Activated naive CD4-positive, alpha-beta T cell (primary cell): Measurements from ENCODE around the gene CMA1.
A peak's percentile ranks its signal among the peaks of the same experiment; 100 is the strongest.
"Not testable (repeated sequence)": the region's sequence is repeated elsewhere in the genome, so short reads cannot be mapped to it uniquely, and the experiment has no call there.

Experiments used
- DNase-seq, 4 experiments: peaks; one replicate each; lab custom pipeline; 2025; lab: John Stamatoyannopoulos, UW

CMA1 gene, protein sequence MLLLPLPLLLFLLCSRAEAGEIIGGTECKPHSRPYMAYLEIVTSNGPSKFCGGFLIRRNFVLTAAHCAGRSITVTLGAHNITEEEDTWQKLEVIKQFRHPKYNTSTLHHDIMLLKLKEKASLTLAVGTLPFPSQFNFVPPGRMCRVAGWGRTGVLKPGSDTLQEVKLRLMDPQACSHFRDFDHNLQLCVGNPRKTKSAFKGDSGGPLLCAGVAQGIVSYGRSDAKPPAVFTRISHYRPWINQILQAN

DNA sequence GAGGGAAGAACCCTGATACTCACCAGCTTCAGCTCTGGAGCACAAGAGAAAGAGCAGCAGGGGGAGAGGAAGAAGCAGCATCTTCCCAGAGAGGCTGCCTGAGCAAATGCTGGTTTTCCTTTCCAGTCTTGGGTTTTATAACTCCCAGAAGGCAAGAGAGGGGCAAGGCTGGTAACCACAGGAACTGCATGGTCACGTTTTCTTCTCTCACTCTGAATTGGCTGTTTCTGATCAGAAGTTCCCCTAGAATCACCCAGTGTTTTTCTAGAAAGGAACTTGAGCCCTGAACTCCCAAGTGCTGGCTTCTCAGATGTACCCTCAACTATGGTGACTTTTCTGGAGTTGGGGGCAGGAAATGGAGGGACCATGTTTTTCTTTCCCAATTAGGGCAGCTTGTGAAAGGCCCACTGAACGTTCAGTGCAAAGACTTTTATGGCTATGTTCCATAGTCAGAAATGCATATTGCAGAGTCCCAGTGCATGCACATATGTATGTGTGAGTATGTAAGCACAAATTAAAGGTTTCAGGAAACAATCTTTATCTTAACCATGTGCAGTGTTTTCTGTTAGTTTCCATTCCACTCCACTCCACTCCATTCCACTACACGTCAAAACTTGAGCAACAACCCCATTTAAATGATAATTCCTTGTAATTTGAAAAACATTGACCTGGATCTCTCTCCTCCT, at the start of gene CMA1:
TSS of gene CMA1 (minus strand) at position 111 of the 686 bp plus-strand sequence. CDS start at position 81, 30 bp downstream.
- no peak for DNase-seq

DNA sequence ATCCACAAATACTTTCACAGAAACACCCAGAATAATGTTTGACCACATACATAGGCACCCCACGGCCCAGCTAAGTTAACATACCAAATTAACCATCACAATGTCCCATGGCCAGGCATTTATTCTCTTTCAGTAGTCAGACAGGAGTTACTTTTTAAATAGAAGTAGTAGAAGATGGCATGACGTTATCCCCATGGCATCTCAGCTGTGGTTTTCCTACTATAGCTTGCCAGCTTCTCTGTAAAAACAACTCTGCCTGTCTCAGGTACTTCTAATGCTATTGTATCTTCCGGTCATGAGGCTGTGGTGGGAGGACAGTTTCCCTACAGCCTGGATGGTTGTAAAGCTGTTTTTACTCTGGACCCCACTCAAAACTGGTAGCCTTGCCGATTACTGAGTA, 48.7 kb upstream of the CMA1 start:
- no peak for DNase-seq

DNA sequence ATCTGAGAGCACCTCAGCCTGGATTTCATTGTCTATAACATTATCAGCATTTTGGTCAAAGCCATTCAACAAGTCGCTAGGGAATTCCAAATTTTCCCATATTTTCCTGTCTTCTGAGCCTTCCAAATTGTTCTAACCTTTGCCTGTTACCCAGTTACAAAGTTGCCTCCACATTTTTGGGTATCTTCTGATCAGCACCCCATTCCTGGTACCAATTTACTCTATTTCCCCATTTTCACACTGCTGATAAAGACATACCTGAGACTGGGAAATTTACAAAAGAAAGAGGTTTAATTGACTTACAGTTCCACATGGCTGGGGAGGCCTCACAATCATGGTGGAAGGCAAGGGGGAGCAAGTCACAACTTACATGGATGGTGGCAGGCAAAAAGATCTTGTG, 41.0 kb upstream of the CMA1 start:
- DNase-seq, result not testable (repeated sequence)

DNA sequence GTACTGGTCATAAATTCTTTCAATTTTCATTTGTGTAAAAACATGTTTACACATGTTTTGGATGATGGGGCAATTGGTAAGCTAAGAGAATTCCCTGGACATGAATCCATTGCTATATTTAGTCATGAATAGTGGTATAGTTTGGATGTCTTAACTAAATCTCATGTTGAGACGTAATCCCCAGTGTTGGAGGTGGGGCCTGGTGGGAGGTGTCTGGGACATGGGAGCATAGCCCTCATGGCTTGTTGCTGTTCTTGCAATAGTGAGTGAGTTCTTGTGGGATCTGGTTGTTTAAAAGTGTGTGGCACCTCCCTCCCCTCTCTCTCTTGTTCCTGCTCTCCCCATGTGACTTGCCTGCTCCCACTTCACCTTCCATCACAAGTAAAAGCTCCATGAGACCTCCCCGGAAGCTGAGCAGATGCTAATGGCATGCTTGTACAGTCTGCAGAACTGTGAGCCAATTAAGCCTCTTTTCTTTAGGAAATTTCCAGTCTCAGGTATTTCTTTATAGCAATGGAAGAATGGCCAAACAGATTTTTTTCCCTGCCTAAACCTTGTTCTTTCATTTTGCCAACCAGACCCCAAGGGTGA, 34.4 kb upstream of the CMA1 start:
- no peak for DNase-seq

DNA sequence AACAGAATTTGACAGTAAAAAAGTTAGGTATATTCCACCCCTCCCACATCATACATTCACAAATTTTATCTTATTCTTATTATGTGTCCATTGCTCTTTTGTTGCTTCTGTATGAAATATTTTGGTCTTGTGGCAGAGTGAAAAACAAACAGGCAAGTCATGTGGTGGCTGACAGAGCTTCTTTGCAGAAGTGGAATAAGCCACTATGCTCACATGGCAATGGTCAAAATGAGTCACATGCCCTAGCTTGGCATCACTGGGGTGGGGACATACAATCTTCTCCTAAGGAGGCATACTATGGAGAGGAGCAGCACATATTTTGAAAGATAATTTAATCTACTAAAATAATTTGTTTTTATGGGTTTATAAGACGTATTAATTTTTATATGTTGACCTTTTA, 27.7 kb upstream of the CMA1 start:
- no peak for DNase-seq

DNA sequence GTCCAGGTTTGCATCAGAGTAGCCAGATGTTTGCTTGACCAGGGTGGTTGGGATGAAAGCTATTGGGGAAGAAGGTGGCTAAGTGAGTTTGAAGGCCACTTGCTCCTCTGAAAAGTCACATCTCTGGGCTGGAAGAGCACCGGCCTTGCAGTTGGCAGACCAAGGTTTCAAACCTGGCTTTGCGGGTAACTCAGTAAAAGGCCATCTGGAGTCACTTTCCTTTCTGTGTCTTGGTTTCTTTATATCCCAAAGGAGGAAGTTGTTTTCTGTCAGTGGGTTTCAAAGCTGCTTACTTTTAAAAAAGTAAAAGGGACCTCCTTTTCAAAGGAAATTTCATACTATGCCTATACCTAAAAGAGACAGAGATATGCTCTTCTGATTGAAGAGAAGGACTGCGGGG, 26.2 kb upstream of the CMA1 start:
- no peak for DNase-seq

DNA sequence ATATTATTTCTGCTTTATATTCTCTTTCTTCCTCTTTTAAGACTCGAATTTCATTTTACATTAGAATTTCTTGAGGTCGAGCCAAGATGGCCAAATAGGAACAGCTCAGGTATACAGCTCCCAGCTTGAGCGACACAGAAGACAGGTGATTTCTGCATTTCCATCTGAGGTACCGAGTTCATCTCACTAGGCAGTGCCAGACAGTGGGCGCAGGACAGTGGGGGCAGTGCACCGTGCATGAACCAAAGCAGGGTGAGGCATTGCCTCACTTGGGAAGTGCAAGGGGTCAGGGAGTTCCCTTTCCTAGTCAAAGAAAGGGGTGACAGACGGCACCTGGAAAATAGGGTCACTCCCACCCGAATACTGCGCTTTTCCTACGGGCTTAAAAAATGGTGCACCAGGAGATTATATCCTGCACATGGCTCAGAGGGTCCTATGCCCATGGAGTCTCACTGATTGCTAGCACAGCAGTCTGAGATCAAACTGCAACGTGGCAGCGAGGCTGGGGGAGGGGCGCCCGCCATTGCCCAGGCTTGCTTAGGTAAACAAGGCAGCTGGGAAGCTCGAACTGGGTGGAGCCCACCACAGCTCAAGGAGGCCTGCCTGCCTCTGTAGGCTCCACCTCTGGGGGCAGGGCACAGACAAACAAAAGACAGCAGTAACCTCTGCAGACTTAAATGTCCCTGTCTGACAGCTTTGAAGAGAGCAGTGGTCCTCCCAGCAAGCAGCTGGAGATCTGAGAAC, 18.0 kb upstream of the CMA1 start:
- not testable (repeated sequence) for DNase-seq

DNA sequence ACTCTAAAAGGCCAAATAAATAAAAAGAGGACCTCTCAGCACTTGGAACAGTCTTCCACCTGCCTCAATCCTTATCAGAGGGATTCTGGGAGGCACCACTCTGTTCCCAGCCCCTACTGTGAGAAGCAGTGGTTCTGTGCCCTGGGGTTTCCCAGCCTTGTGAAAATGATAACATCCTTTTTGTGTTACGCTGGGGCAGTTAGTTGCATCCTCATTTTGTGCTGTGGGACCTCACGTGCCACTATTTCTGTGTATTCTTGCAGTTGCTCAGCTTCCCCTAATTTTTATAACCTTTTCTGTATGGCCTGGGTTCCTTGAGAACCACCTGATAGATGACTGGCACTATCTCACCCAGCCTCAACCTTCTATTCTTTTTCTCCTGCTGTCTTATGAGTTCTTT, 10.8 kb upstream of the CMA1 start:
- DNase-seq, result no peak

DNA sequence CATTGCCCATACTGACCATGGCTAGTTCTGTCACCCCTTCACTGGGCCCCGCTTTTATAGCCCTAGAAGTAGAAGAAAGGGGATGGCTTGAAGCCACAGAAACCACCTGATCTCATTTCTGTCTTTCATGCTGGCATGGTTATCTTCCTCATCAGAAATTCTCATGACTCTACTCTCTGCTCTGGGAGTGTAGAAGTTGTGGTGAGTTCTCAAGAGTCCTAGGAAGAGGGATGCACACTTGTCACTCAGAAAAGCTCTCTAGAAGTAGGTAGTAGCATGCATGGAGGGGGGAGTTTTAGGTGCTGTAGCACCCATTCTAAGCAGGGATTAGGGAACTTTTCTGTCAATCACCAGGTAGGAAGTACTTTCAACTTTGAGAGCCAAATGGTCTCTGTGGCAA, 6.1 kb upstream of the CMA1 start:
- no peak for DNase-seq

DNA sequence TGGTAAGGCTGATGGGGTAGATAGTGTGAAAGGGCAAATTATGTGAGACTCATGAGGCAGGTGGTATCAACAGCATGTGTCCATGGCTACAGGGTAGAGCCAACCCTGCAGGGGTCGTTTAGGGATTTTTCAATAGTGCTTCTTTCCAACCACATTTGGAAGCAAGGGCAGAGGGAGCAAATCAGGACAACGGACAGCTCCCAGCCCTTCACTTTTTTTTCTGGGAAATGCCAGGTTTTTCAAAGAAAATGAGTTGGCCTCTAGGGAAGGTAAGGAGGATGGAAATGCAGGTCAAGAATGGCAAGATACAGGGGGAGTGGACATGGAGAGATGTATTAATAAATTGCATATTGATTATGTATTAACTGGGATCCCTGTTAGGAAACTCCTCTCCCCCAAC, 4.9 kb upstream of the CMA1 start:
- DNase-seq, result no peak

DNA sequence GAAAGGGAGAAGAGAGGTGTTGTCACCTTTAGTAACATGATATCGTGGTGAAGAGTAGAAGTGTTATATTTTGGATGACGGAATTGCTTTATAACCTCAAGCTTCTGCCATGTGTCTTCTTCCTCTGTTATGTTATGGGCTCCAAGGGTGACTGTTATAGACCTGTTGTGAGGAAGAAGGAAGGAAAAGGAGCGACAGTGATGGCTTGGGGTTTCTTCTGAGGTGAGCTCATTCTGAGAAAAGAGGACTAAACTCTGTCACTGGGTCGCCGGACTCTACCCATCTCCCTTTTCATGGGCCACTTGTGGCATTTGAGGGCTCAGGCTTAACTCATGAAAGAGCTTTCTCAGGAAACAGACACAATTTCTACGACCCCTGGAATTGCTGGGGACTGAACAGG, 1.6 kb downstream of the CMA1 start:
- no peak for DNase-seq

DNA sequence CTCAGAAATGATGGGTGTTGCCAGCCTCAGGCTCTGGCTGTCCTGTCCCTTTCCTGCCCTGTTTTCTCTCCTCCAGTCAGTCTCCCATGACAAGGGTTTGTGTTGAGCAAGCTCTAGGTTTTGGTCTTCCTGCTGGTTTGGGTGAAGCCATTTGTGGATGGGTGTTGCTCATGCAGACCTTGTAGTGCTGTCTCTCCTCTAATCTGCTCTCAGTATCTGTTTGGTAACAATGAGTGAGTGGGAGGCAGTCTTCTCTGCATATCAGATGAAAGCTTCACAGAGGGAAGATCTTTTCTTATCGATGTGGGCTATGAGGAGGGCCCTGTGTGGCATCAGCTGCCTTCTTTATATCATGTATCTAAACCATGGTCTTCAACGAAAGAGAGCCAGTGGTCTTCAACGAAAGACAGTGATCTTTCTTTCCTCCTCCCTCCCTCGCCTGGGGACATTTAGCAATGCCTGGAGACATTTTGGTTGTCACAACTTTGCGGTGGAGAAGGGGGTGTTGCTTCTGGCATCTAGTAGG, 3.6 kb downstream of the CMA1 start:
- DNase-seq, result no peak

DNA sequence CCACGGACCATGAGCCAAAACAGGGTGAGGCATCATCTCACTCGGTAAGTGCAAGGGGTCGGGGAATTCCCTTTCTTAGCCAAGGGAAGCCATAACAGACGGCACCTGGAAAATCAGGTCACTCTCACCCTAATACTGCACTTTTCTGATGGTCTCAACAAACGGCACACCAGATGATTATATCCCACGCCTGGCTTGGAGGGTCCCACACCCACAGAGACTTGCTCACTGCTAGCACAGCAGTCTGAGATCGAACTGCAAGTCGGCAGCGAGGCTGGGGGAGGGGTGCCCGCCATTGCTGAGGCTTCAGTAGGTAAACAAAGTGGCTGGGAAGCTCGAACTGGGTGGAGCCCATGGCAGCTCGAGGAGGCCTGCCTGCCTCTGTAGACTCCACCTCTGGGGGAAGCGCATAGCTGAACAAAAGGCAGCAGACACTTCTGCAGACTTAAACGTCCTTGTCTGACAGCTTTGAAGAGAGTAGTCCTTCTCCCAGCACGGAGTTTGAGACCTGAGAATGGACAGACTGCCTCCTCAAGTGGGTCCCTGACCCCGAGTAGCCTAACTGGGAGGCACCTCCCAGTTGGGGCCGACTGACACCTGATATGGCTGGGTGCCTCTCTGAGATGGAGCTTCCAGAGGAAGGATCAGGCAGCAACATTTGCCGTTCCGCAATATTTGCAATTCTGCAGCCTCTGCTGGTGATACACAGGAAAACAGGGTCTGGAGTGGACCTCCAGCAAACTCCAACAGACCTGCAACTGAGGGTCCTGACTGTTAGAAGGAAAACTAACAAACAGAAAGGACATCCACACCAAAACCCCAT, 16.3 kb downstream of the CMA1 start:
- not testable (repeated sequence) for DNase-seq

DNA sequence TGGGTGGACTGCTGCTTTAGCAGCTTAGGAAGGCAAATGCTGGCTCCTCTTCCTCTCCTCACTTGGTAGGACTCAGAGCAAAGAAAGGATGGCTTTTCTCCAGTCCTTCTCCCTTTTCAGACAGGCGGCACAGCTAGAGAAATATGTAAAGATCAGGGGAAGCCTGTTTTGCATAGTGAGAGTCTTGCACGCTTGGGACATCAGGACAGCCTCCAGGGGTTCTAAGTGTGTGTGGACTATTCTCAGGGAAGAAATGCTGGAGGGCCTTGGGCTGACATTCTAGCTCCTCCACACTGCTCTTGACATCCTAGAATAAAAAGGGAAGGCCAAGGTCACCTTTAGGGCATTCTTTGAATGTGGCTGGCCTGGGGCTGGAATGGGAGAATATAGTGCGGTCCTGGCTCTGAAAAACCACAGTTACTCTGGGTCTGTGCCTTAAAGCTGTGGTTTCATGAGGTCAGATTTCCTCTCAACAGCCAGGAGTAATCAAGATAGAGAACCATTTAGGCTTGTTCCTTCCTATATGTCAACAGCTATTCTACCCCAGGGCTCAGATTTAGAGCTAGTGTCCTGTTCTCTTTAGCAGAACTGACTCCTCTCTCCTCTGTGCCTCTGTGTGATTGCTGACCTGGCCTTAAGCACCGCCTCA, 24.3 kb downstream of the CMA1 start:
- DNase-seq, result no peak

DNA sequence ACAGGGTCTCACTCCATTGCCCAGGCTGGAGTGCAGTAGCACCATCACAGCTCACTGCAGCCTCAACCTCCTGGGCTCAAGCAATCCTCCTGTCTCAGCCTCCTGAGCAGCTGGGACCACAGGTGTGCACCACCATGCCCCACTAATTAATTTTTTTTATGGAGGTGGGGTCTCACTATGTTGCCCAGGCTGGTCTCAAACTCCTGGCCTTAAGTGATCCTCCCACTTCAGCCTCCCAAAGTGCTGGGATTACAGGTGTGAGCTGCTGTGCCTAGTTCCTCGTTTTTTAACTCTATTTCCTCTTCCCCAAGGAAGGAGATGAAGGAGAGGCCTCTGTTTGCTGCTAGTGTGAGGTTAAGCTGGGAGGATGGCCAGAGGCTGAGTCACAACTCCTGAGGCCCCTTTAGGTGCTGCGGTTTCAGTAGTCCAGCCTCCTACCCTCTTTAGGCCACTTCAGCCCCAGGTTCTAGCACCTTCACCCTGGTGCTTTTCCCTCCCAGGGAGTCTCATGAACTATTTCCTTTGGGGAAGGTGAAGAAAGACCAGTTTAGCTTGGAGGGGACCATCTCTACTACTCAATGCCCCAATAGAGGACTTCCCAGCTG, 25.3 kb downstream of the CMA1 start:
- DNase-seq, result not testable (repeated sequence)

DNA sequence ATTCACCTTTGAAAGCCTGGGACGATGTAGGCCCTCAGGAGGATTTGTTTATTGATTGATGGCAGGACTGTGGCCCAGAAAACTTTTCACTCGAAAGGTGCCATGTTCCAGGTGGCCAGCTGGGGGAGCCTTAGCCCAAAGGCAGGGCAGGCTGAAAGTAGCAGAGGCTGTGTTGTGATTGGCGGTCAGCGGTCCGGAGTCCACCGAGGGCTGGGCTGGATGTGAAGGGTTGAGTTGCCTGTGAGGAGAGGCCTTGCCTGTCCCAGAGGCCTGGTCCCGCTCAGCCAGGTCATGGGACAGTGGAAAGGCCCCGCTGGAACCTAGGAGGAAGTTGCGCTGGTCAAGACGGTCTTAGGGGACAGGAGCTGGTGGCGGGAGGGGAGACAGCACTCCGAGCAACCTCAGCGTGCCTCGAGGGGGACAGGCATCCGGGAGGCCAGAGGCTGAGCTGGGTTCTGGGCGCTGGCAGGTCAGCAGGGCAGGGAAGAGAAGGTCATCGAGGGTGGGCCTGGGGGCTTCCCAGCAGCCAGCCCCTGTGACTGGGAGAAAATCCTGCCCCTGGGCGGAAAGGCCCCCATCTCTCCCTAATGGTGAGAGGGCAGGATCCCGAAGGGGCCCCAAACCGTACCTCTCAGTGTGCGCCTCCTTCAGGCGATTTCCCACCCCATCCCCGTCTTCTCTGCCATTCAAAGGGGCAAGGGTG, 26.3 kb downstream of the CMA1 start:
- DNase-seq, result peak in 2 of 4 experiments; percentile 5 to 12

DNA sequence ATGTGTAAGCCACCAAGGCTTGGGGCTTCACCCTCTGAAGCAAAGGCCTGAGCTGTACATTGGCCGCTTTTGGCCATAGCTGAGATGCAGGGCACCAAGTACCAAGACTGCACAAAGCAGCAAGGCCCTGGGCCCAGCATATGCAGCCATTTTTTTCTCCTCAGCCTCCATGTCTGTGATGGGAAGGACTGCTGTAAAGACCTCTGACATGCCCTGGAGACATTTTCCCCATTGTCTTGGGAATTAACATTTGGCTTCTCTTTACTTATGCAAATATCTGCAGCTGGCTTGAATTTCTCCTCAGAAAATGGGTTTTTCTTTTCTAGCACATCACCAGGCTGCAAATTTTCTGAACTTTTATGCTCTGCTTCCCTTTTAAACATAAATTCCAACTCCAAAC, 28.1 kb downstream of the CMA1 start:
- DNase-seq, result not testable (repeated sequence)

DNA sequence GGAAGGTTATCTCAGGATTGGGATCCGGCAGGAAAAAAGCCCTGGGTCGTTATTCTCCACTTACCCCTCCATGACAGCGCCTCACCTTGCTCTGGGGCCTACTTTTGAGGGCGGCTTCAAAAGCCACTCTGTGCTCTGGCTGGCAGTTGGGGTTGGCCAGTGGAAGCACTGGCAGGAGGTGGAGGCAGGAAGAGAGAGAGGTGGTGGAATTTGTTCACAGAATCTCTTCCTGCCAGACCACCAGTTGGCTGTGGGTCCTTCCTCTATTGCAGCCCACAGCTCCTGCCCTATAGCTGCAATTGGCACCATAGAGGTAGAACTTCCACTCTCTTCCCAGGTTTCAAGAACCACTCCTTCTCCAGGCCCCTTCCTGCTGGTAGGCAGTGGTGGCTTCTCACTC, 32.8 kb downstream of the CMA1 start:
- DNase-seq, result no peak

DNA sequence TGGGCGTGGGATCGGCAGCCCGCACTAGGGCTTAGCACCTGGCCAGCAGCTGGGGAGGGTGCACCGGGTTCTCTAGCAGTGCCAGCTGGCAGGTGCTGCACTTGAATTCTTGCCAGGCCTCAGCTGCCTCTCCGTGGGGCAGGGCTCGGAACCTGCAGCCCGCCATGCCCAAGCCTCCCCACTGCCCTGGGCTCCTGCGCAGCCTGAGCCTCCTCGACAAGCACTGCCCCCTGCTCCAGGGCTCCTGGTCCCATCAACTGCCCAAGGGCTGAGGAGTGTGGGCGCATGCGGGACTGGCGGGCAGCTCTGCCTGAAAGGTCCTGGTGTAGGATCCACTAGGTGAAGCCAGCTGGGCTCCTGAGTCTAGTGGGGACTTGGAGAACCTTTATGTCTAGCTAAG, 34.9 kb downstream of the CMA1 start:
- DNase-seq, result no peak

DNA sequence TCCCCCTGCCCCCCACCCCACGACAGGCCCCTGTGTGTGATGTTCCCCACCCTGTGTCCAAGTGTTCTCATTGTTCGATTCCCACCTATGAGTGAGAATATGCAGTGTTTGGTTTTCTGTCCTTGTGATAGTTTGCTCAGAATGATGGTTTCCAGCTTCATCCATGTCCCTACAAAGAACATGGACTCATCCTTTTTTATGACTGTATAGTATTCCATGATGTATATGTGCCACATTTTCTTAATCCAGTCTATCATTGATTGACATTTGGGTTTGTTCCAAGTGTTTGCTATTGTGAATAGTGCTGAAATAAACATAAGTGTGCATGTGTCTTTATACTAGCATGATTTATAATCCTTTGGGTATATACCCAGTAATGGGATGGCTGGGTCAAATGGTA, 37.6 kb downstream of the CMA1 start:
- DNase-seq, result not testable (repeated sequence)
